Sigmoid colon (tissue), 7 donors: Measurements from ENCODE around the gene ARHGAP8. TPM values are rescaled to one million over a fixed set of nuclear protein-coding genes. Genes with fewer than 3 reads are reported as not detected.

Experiments
- DNase-seq: peaks from one replicate; pipeline ENCODE4 v3.0.0-alpha.2; 2019
- H3K27ac ChIP-seq, 4 donors: fragments of 200-600 bp; sonication (generic); one replicate each; pipeline ENCODE4 v1.5.1; 2016 to 2019; ENCODE audit warnings: mild to moderate bottlenecking in 1 of 4
- H3K27me3 ChIP-seq, 3 donors: fragments of 200-600 bp; sonication (generic); one replicate each; pipeline ENCODE4 v1.5.1; 2019; ENCODE audit warnings: mild to moderate bottlenecking in 1 of 3
- H3K36me3 ChIP-seq, 4 donors: fragments of 200-600 bp; sonication (generic); one replicate each; pipeline ENCODE4 v1.5.1; 2016 to 2019
- H3K4me1 ChIP-seq, 4 donors: fragments of 200-600 bp; sonication (generic); one replicate each; pipeline ENCODE4 v1.5.1; 2017 to 2019
- H3K4me3 ChIP-seq, 4 donors: fragments of 200-600 bp; sonication (generic); one replicate each; pipeline ENCODE4 v1.5.1; 2017 to 2019; ENCODE audit warnings: mild to moderate bottlenecking in 2 of 4, moderate library complexity in 1 of 4
- H3K9me3 ChIP-seq, 4 donors: fragments of 200-600 bp in 3 of 4; sonication (generic) in 3 of 4; one replicate each; pipeline versions ENCODE4 v1.5.1 to v1.6.1; 2013 to 2019
- EP300 ChIP-seq, 4 donors: sonication (generic); formaldehyde crosslinking; IDR thresholded peaks; one replicate each; pipeline ENCODE4 v1.6.1; 2017; ENCODE audit warnings: antibody characterized with exemption in 4 of 4
- POLR2A ChIP-seq, 2 donors: fragments of 450-650 bp; IDR thresholded peaks; one replicate each; pipeline ENCODE4 v1.6.1; 2016; ENCODE audit warnings: antibody characterized with exemption in 2 of 2, mild to moderate bottlenecking in 2 of 2, moderate library complexity in 2 of 2
- POLR2AphosphoS5 ChIP-seq, 4 donors: sonication (generic); formaldehyde crosslinking; IDR thresholded peaks; one replicate each; pipeline ENCODE4 v1.6.1; 2017; ENCODE audit warnings: antibody characterized with exemption in 4 of 4
- WGBS, 2 donors: extraction: QIAGEN DNeasy Blood & Tissue Kit; methylation state at CpG; one replicate each; pipeline ENCODE4 v1.1.7; 2013; 5-methylcytosine and 5-hydroxymethylcytosine counted together
- intact Hi-C: fragments of 100-400 bp; cut with DNase I; formaldehyde crosslinking; loops from one replicate; pipeline ENCODE4 v1.15.1; 2023
- polyA plus RNA-seq, 3 donors: library from polyadenylated mRNA; stranded (reverse); fragments of 200-250 nt; gene quantifications; one replicate each; pipeline ENCODE4 v1.2.3, GENCODE V29; 2013
- total RNA-seq, 4 donors: library from RNA; depleted of rRNA; stranded (reverse); fragments of >200 nt; gene quantifications; one replicate each; pipeline ENCODE4 v1.1.0, GENCODE V29; 2016
- TF ChIP-seq, protein P1 (sequence below), 4 experiments: fragments of 450-650 bp in 3 of 4; fragments of 200-600 bp in 1 of 4; IDR thresholded peaks; one replicate each; pipeline ENCODE4 v1.5.1; 2016 to 2019; ENCODE audit warnings: antibody characterized with exemption in 4 of 4, mild to moderate bottlenecking in 3 of 4, moderate library complexity in 2 of 4
- donor health status: healthy with polysubstance abuse.
- donor health status: Bipolar disorder and iron deficiency.
- donor health status: healthy.

ARHGAP8 gene
- total and polyA plus RNA-seq, 7 donors, result 0.66 to 30.9 (median 6.0) TPM; not detected in 1

DNA sequence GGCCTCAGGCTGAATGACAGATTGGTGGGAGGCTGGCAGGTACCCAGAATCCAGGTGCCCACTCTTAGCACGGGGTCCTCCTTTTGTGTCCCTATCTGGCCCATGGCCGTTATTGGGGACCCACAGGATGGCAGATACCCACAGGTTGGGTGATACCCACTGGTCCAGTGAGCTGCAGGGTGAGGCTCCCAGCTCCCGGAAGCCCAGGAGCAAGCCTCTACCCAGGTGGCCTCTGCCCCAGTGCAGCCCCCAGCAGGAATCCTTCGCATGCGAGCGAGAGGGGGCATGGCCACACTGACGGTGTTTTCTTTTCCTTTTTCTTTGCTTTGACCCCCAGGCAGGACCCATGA is 141.3 kb downstream of the ARHGAP8 start:
- DNase-seq, result no peak
- WGBS, 2 donors, result 67 to 76% methylated on average over 7 of the region's 7 CpGs
- Histone ChIP-seq H3K27me3 (no peaks in the 10 kb centered on the region), H3K4me3 (no peak overlapping the region), H3K4me1 (no peaks in the 10 kb centered on the region), H3K9me3 (no peaks in the 10 kb centered on the region), H3K36me3 (no peaks in the 10 kb centered on the region), H3K27ac (no peak overlapping the region)
- TF ChIP-seq POLR2A (IDR thresholded peaks at IDR 0.05), result no peak
- TF ChIP-seq, protein P1, sequence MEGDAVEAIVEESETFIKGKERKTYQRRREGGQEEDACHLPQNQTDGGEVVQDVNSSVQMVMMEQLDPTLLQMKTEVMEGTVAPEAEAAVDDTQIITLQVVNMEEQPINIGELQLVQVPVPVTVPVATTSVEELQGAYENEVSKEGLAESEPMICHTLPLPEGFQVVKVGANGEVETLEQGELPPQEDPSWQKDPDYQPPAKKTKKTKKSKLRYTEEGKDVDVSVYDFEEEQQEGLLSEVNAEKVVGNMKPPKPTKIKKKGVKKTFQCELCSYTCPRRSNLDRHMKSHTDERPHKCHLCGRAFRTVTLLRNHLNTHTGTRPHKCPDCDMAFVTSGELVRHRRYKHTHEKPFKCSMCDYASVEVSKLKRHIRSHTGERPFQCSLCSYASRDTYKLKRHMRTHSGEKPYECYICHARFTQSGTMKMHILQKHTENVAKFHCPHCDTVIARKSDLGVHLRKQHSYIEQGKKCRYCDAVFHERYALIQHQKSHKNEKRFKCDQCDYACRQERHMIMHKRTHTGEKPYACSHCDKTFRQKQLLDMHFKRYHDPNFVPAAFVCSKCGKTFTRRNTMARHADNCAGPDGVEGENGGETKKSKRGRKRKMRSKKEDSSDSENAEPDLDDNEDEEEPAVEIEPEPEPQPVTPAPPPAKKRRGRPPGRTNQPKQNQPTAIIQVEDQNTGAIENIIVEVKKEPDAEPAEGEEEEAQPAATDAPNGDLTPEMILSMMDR (IDR thresholded peaks at IDR 0.05), result no peak
- TF ChIP-seq EP300 (IDR thresholded peaks at IDR 0.05), result no peak
- TF ChIP-seq POLR2AphosphoS5 (IDR thresholded peaks at IDR 0.05), result no peak
- intact Hi-C loops, result no loop called here

DNA sequence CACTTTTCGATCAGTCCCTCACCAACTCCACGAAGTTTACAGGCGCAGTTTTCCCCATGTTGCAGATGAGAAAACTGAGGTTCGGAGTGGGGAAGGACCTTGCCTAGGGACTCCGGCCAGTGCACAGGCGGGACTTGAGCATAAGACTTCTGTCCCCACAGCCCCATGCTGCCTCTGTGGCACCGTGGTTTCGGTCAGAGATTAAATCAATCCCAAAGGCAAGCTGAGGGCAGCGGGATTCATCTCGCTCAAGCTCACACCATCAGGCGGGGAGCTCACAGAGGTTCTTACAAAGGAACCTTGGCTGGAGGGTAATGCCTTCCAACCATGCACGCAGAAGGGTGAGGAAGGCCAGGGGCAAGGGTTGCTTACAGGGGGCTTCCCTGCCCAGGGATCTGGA is 141.9 kb downstream of the ARHGAP8 start:
- H3K9me3 ChIP-seq, result no peaks in the 10 kb centered on the region
- no peak for DNase-seq
- WGBS, 2 donors, result 89 to 92% methylated on average over 12 of the region's 12 CpGs
- no peak for TF ChIP-seq POLR2A (IDR thresholded peaks at IDR 0.05)
- TF ChIP-seq POLR2AphosphoS5 (IDR thresholded peaks at IDR 0.05), result no peak
- TF ChIP-seq EP300 (IDR thresholded peaks at IDR 0.05), result no peak
- TF ChIP-seq, protein P1 (IDR thresholded peaks at IDR 0.05), result no peak
- no peaks in the 10 kb centered on the region for H3K4me1 ChIP-seq
- intact Hi-C loops, result no loop called here
- no peaks in the 10 kb centered on the region for H3K36me3 ChIP-seq
- H3K27me3 ChIP-seq, result no peaks in the 10 kb centered on the region
- H3K4me3 ChIP-seq, result no peak overlapping the region
- no peak overlapping the region for H3K27ac ChIP-seq

DNA sequence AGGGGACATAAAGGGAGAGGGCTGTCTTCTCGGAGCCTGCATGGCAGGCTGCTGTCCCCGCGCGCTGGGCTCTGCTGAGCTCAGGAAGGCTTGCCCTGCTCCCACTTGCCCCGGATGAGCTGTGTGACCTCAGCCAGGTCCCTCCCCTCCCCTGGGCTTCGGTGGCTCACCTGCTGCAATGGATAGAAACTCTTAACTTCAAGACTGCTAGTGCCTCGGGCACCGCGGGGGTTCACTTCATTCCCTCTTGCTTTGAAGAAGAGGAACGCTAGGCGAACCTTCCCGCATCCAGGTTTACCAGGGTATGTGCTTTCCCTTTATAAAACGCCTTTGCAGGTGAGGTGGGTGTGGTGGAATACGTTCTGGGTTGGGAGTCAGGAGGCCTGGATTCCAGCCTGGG is 142.4 kb downstream of the ARHGAP8 start:
- no peak overlapping the region for H3K4me3 ChIP-seq
- TF ChIP-seq EP300 (IDR thresholded peaks at IDR 0.05) (no peak), POLR2AphosphoS5 (IDR thresholded peaks at IDR 0.05) (no peak), POLR2A (IDR thresholded peaks at IDR 0.05) (no peak)
- TF ChIP-seq, protein P1 (IDR thresholded peaks at IDR 0.05), result no peak
- WGBS, 2 donors, result 83 to 87% methylated on average over 14 of the region's 14 CpGs
- H3K4me1 ChIP-seq, result no peaks in the 10 kb centered on the region
- no peaks in the 10 kb centered on the region for H3K27me3 ChIP-seq
- intact Hi-C loops, result no loop called here
- H3K36me3 ChIP-seq, result no peaks in the 10 kb centered on the region
- H3K9me3 ChIP-seq, result no peaks in the 10 kb centered on the region
- H3K27ac ChIP-seq, result no peak overlapping the region
- no peak for DNase-seq

DNA sequence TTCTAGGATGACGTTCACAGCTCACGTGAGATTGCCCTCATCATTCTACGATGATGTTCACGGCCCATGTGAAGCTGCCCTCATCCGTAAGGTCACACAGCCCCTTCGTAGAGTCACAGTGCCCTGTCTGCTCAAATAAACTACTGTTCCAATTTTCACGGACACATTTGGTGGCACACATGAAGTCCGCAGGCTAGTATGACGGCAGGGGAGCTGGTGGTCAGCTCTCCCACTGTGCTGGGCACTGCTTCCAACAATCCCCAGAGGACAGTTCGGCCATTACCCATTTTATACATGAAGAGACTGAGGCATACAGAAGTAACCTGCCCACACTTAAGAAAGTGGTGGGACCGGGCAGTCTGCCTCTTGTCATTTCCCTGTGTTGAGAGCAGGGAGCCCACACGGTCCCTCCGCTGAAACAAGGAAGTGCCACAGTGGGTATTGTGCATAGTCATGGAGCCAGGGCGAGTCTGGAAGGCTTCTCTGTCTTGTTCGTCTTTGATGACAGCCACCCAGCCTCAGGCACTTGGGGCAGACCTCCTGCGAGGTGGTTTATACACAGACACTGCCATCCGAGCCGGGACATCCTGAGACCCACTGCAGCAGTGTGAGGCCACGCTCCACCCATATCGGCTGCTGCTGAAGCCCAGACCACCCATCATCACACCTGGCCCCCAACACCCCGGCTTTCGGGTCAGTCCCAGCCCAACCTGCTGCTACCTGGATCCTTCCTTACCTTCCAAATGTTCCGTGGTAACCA is 143.1 kb downstream of the ARHGAP8 start:
- Histone ChIP-seq H3K27ac (no peak overlapping the region), H3K27me3 (no peaks in the 10 kb centered on the region), H3K4me1 (no peaks in the 10 kb centered on the region), H3K9me3 (peaks cover 0 to under 1% (median 0%) of the 10 kb centered on the region in 4 donors), H3K4me3 (no peak overlapping the region), H3K36me3 (no peaks in the 10 kb centered on the region)
- TF ChIP-seq, protein P1 (IDR thresholded peaks at IDR 0.05), result no peak
- TF ChIP-seq POLR2A (IDR thresholded peaks at IDR 0.05) (no peak), EP300 (IDR thresholded peaks at IDR 0.05) (no peak), POLR2AphosphoS5 (IDR thresholded peaks at IDR 0.05) (no peak)
- 81 to 85% methylated on average over 23 of the region's 23 CpGs for WGBS, 2 donors
- intact Hi-C loops, result no loop called here
- no peak for DNase-seq

DNA sequence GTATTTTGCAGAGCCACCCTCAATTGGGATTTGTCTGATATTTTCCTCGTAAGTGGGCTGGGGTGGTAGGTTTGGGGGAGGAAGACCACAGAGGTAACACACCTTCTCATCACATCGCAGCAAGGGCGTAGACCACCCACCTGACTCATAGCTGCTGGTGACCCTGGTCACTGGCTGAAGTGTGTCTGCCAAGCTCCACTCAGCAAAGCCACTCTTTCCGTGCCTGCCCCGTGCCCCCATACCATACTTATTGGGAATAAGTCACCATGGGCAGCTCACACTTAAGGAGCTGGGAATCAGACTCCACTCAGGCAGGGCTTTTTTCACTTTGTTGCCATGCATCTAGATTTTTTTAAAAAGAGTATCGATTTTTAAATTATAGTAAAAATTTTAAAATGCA is 145.9 kb downstream of the ARHGAP8 start:
- TF ChIP-seq POLR2A (IDR thresholded peaks at IDR 0.05) (no peak), EP300 (IDR thresholded peaks at IDR 0.05) (no peak), POLR2AphosphoS5 (IDR thresholded peaks at IDR 0.05) (no peak)
- TF ChIP-seq, protein P1 (IDR thresholded peaks at IDR 0.05), result no peak
- peaks cover 0 to 10% (median 0%) of the 10 kb centered on the region in 3 donors for H3K27me3 ChIP-seq
- peaks cover 0 to 16% (median 11%) of the 10 kb centered on the region in 4 donors for H3K9me3 ChIP-seq
- no peak for DNase-seq
- intact Hi-C loops, result no loop called here
- no peaks in the 10 kb centered on the region for H3K4me1 ChIP-seq
- H3K36me3 ChIP-seq, result no peaks in the 10 kb centered on the region
- no peak overlapping the region for H3K27ac ChIP-seq
- H3K4me3 ChIP-seq, result no peak overlapping the region
- 95 to 96% methylated on average over 6 of the region's 6 CpGs for WGBS, 2 donors
